Cortex of kidney (tissue), 1 donor: ENCODE data around the gene ASXL1.
A peak's percentile ranks its signal among the peaks of the same experiment; 100 is the strongest.
"Not testable (repeated sequence)": the region's sequence is repeated elsewhere in the genome, so short reads cannot be mapped to it uniquely, and the experiment has no call there.

Source experiments
- DNase-seq: peaks from one replicate; lab custom pipeline; 2025; lab: John Stamatoyannopoulos, UW

The ASXL1 gene

GRCh38 chr20:32465901-32466675, 108.0 kb downstream of the ASXL1 start:
- not testable (repeated sequence) for DNase-seq

DNA sequence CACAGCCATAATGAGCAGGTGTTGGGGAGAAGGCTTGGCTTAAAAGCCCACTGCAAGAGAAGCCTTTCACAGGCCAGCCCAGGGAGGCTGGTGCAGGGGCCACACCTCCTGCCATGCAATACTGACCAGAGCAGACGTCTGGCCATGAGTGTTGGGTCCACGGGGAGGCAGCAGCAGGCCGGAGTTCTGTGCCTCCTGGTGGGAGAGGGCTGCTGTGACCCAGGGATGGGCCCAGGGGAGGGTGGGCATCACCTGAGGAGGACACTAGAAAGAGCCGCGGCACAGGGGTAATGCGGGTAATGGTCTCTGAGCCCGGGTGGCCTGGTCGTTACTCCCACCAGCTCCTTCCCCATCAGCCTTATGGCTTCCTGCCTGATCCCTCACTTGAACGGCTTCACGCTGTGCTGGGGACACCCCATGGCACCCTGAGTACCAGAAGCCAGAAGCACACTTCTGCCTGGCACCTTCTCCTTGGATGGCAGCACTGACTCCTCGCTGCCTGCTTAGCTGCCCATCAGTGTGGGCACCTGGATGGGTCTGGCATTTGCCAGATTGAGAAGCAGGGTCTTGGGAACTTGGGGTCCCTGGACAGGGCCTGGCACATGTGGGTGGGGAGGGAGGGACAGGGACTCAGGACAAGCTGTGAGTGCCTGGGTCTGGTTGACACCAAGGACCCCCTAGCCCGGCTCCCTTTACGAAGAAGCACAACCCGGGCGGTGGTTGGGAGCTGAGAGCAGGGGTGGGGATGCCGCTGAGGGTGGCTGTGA, 108.8 kb downstream of the ASXL1 start:
- no peak for DNase-seq

DNA sequence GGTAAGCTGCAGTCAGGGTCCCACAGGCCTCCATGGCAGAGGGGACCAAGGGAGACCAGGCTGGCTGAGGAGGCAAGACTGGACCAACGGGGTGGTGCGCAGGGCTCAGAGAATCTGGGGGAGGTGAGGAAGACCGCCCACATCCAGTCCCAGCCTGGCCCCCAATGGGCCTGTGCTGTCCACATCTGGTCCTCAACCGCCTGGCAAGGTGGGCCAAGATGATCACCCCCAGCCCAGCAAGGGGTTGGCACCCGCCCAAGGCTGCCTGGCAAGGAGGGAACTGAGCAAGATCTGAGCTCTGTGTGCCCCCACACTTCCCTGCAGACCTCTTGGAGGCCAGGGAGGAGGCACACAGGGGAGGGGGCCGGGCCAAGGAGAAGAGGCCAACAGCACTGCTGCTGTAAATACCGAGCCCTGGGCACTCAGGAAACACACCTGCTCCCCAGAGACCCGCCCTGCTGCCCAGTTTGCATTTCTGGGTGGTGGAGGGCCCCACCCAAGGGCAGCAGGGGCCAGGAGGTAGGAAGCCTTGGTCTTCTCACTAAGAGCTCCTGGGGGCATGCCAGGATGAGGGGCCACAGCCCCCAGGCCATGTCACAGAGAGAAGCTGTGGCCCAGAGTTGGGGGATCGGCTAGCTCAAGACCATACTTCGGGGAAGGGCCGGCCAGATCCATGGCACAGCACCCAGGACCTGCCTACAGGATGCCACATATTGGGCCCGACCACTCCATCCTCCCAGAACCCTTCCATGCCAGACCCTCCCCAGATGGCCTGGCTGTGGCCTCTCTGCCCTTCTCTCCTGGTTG, 109.6 kb downstream of the ASXL1 start:
- no peak for DNase-seq

DNA sequence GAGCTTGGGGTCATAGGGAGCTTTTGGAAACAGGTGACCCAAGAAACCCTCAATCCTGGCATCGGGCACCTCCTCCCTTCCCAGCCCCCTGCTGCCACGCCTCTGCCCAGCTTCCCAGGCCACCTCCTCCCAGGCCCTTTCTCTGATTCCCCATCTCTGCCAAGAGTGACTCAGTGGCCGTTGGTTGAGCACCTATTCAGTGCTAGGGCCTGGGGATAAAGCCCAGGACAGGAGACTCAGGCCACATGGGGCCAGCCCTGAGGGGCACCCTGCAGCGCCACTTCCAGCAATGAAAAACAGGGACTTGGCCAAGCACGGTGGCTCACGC, 110.1 kb downstream of the ASXL1 start:
- no peak for DNase-seq

DNA sequence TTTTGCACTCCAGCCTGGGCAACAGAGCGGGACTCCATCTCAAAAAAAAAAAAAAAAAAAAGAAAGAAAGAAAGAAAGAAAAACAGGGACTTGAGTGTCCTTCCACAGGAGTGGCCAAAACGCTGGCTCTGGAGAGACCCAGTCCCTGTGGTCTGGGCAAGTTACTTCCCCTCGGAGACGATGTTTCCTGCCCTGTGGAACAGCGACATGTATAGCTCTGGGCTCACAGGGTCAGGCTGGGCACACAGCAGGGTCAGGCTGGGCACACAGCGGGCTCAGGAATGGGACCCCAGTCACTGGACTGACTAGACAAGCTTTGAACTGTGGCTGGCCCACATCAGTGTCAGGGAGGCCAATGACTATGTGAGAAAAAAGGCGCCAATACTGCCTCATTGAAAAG, 110.7 kb downstream of the ASXL1 start:
- no peak for DNase-seq

DNA sequence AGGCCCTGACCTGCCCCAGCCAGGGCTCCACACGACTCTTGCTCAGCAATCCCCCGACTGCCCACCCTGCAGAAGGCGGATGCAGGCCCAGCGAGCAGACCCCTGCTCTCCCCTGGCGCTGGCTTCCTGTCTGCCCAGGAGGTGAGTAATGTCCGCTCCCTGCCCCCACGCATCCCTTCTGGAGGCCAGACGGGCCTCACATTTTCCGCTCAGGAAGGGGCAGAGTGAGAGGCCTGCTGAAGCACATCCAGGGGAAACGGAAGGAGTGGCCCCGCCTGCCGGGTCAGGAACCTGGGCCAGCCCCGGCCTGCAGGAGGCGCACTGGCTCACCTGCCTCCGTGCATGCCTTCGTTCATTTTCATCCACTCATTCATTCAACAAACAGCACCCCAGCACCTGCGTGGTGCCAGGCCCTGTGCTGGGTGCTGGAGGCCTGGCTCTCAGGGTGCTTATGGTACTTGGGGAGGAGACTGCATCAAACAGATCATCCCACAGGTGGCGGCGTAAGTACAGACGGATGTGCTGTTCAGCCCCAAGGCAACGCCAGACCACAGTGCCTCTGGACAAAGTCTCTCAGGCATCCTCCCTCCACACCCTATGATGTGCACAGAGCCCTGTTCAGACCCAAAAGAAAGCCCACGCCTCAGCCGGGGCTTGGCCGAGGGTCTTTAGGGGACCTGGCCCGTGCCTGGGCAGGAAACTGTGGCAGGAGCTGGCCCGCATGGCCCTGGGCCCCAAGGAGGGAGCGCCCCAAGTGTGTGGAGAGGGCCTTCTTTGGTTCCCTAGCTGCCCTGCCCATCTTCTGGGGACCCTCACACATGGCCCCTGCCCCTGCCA, 112.1 kb downstream of the ASXL1 start:
- DNase-seq: no peak

- no peak for DNase-seq
Measured at GRCh38 chr20:32470940-32471339, 112.8 kb downstream of the ASXL1 start.

DNA sequence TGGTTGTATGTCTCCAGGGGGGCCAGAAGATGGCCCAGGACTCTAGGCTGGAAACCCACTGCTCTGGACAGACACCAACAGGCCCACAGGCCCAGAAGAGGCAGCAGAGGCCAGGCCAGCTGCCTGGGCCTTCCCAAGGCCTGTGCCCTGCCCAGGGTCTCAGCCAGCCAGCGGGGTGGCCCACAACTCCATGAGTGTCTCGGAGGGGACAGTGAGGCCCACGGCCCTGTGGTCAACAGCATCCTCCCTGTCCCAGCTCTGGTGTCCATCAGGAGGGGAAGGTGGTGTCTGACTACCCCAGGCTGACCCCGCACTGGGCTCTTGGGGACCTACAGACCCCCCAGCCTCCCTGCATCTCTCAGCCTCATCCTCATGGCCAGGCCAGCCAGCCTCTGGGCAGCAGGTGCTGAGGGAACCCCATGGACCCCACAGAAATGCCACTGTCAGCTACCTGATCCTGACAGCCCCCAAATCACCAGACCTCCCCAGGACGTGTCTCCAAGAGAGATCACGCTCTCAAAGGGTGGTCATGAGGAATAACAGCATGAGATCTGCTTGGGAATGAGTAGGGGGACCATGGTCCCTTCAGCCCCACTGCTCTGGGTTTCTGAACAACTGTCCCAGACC, 114.6 kb downstream of the ASXL1 start:
- DNase-seq: no peak

DNA sequence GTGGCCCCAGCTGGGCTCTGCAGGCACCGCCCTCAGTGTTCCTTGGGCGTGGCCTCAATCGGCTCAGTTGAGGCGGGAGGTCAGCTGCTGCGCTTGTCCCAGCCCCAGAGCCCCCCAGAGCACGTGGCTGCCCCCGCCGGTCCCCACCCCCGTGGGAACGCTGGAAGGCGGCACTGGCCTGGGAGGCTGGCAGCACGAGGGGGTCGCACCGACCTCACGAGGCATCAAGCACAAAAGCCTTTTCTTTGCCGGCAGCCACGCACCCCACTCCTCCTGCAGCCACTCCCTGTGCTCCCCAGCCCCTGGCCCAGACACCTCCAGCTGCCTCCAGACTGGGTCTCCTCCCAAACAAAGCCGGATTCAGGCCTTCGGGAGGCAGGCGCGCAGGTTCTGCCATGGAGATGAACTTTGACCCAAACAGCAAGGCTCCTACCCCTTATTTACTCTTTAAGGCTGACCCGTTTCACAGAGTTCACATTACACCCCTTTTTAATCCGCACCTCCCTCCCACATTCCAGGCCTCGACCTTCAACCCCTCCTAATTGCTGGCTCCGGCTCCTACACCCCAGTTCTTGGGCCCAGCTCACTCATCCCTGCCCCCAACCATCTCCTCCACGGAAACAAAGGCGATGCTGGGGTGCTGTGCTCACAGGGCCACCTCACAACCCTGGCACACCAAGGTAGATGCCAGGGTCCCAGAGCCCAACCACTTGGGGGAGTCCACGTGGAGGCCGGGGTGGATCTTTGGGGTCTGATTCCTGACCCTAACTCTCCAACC, 115.3 kb downstream of the ASXL1 start:
- DNase-seq: no peak

DNA sequence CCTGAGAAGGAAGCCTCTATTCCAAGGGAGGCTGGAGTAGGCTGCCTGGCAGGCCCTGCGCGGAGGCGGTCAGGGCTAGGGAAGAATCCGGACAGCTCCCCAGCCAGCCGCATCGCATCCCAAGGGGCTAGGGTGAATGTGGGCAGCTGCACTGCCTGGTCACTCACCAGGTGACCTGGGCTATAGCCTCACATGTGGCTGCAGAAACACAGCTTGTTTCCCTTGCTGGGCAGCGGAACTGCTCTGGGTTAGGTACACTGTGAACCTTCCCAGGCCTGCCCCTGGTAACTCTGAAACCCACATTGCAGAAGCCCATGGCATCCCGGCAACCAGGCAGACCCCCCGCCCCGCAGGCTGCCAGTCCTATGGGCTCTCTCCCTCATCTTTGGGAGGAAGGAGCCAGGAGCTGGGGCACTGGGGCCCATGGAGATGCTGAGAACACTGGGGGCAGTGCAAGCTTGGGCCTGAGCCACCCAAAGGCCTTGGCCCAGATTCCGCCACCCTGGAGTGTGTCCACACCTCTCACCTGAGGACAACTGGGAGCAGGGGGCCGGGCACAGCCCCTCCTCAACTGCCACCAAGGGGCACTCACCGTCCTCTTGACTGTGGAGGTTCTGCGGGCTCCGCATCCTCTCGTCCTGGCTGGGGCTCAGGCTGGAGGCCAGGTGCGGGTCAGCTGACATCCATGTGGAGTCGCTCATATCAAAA, 116.0 kb downstream of the ASXL1 start:
- no peak for DNase-seq

DNA sequence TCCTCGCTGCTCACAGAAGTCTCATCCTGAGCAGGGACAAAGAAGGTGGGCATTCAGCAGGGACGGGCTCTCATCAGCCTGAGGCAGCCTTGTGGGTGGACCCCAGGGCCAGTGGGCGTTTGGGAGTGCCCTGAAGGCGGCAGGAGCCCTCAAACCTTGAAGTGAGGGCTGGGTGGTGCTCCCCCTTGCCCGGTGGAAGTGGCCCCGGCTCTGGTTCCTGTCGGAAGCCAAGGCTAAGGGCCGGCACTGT, 116.5 kb downstream of the ASXL1 start:
- DNase-seq: no peak

- DNase-seq: peak; percentile 40
Measured at GRCh38 chr20:32474967-32475811, 117.1 kb downstream of the ASXL1 start.

DNA sequence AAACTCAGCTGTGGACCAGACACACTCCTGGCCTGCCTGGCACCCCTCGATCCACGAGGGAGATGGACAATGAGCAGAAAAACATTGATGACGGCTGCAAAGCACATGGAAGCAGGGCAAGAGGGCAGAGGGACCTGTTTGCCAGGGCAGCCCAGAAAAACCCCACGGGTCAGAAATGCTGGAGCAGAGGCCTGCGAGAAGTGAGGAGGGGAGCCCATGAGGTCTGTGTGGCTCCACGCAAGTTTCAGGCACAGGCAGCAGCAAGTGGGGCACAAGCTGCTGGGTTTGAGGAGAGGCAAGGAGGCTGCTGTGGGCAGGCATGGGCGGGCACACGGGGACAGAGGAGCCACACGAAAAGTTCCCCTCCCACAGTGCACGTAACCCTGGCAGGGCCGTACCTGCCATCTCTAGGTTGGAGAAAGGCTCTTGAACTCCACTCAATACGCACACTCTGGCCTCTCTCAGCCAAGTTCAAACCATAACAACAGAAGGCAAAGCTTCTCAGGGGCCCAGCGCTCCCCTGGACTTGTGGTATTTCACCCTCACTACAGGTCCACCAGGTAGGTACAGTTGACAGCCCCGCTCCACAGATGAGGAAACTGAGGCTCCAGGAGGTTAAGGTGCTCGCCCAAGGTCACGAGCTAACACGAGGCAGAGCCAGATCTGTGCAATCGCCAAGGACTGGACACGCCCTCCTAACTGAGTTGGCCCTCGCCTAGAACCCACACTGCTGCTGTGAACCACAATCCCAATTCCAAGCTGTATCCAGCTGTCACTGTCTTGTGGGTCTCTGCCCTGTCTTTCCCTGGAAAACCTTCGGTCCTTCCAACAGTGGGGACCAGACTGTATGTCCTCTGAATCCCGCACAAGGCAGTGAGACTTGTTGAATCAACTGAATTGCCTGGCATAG, 118.8 kb downstream of the ASXL1 start:
- no peak for DNase-seq

DNA sequence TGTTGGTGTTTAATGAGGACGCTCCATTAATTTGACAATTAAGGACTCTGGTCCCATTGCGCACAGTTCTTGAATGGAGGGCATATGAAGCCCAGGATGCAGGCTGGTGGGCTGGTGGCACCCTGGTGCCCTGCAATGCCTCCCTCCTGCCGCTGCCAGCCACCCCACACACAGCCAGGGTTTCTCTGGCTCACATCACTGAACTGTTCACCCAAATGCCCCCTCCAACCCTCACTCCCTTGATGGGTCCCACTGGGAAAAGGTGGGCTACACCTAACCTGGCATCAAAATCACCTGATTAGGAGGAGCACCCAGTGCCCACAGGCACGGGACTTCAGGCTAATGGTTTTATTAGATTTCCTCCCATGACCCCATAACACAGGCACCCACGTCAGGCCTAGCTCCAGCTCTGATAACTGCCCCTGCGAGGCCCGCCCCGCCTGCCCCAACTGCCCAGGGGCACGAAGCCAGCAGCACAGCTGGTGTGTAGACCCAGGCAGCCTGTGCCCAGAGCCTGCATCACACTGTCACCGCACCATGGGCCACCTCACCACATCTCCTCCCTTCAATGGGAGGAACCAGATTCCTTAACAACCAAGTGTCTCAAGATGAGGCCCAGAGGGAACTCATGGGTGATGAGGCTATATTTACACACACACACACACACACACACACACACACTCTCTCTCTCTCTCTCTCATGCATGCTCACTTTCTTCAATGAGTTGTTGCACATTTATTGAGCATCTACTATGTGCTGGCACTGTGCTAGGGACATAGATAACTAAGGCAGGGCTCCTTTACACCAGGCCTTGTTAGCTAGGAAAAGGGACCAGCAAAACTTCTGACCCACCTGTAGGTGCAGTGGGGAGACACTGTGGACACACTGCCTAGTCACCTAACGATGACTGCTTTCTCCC, 119.7 kb downstream of the ASXL1 start:
- DNase-seq: no peak

- DNase-seq: no peak
Measured at GRCh38 chr20:32478576-32478975, 120.4 kb downstream of the ASXL1 start.

- no peak for DNase-seq
Measured at GRCh38 chr20:32479012-32479411, 120.9 kb downstream of the ASXL1 start.

GRCh38 chr20:32479697-32480171, 121.6 kb downstream of the ASXL1 start:
- no peak for DNase-seq
